Measurements from ENCODE around the gene ASB8. TPM values are rescaled to one million over a fixed set of nuclear protein-coding genes. Genes with fewer than 3 reads are reported as not detected.

ASB8 gene, protein sequence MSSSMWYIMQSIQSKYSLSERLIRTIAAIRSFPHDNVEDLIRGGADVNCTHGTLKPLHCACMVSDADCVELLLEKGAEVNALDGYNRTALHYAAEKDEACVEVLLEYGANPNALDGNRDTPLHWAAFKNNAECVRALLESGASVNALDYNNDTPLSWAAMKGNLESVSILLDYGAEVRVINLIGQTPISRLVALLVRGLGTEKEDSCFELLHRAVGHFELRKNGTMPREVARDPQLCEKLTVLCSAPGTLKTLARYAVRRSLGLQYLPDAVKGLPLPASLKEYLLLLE
- total RNA-seq = 37.1 TPM

DNA sequence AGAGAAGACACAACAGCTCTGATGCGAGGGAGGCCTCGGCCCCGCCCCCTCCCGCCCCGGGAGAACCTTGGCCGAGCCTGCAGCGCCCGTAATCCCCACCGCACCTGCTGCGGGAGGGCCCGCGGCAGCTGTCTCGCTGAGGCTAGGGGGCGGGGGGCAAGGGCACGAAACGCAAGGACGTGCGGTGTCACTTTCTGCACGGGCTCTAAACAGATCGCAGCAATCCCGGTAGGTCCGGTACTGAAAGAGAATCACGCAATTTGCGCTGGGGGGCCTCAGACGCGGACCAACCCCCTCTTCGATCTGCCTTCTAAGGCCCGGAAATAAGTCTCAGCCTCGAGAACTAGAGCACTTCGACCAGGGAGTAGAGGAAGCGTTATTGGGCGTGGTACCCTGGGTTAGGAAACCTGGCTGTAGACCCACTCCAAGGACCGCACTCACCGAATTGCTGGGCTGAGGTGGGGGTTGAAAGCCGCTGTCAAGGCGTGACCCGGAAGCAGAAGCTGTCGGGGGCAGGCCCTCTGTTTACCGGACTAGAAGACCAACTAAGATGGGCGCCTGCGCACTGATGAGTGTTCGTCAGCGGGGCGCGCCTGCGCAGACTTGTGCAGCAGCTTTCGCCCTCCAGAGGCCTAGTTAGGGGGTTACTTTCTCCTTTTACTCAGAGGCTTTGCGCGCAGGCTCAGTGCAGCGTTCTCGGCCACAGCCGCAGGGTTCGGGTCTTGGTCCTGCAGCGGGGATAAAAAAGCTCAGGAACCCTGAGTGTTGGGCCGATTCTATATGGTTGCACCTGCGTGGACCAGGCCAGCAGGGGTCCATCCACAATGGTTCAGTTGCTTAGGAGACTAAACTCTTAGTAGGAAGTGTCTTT, at the start of gene ASB8:
Gene ASB8 (minus strand): TSS at position 498 of the 871 bp plus-strand sequence. CDS start 4,019 bp downstream, outside the sequence.
- DNase-seq (ENCODE audit: low spot score in 2 of 2) = peak; percentile 85 to 89
- no peak for FAIRE-seq

DNA sequence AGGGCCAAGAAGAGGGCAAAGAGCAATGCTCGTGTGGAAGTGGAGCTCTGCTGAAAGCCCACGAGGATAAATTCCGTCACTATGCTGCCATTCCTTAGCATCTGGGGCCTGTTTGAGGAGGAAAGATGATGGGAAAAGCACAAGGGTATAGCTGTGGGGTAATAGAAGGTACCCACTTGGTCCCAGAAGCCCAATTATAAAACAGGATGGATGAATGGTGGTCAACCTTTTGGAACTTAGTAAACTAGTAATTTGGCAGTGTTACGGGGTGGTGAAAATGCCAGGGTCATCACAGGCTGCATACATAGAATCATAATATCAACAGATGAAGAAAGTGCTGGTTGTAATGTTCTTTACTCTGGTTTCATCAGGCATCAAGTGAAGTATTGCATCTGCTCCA, 45.9 kb upstream of the ASB8 start, which contains the start of gene OR10AD1:
Gene OR10AD1 (minus strand): TSS at position 101 of the 400 bp plus-strand sequence. CDS start 0 bp downstream, at position 101.
- no peak for DNase-seq (ENCODE audit: low spot score in 2 of 2)
- FAIRE-seq = no peak

GRCh38 chr12:48202766-48203165, 45.5 kb upstream of the ASB8 start:
- DNase-seq (ENCODE audit: low spot score in 2 of 2) (no peak), FAIRE-seq (no peak)

DNA sequence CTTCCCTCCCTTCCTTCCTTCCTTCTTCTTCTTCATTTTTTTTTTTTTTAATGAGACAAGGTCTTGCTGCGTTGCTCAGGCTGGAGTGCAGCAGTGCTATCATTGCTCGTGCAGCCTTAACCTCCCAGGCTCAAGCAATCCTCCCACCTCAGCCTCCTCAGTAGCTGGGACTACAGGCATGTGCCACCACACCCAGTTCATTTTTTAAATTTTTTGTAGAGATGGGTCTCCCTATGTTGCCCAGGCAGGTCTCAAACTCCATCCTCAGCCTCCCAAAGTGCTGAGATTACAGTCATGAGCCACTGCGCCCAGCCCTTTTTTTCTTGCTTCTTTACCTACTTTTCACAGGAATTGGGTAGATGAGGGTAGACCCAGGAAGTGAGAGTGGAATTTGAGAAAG, 44.2 kb upstream of the ASB8 start:
- FAIRE-seq (no peak), DNase-seq (ENCODE audit: low spot score in 2 of 2) (no peak)

DNA sequence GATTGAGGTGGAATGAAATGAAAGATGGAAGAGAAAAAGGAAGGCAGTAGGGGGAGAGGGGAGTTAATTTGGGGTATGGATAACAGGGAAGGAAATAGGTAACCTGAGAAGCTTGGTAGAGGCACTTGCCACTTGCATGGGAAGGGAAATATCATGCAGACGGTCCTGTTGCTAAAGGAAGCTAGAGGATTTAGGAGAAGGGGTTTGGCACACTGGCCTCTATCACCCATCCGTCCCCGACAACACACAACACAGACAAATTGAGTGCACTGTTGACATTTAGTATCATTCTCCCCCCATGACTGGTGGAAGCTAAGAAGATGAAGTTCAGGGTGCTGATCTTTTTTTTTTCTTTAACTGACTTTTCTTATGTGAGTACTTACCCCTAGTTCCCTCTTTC, 43.8 kb upstream of the ASB8 start:
- DNase-seq (ENCODE audit: low spot score in 2 of 2) (no peak), FAIRE-seq (no peak)

- FAIRE-seq = no peak
Measured at GRCh38 chr12:48199774-48200221, 42.5 kb upstream of the ASB8 start.

DNA sequence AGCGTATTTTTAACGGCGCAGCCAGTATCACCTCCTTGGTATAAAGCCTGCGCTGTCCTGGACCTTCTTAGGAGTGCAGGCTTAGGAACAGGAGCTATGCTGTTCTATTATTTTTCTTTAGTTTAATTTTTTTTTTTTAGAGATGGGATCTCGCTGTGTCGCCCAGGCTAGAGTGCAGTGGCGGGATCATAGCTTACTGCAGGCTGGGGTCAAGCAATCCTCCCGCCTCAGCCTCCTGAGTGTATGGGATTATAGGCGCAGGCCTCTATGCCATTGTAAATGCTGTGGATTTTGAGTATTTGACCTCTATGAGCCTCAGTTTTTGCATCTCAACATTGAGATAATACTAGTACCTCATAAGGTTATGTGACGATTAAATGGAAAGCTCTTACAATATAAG, 41.7 kb upstream of the ASB8 start:
- FAIRE-seq (no peak), DNase-seq (ENCODE audit: low spot score in 2 of 2) (no peak)

More at GRCh38 chr12:48199774-48200221, 42.5 kb upstream of the ASB8 start:
- DNase-seq (ENCODE audit: low spot score in 2 of 2) = no peak

- no peak for FAIRE-seq
Measured at GRCh38 chr12:48198672-48198971, 41.3 kb upstream of the ASB8 start.

GRCh38 chr12:48197971-48198671, 40.8 kb upstream of the ASB8 start:
- no peak for FAIRE-seq
- peak; percentile 51 to 85 for DNase-seq (ENCODE audit: low spot score in 2 of 2)

More at GRCh38 chr12:48198672-48198971, 41.3 kb upstream of the ASB8 start:
- DNase-seq (ENCODE audit: low spot score in 2 of 2) = no peak

DNA sequence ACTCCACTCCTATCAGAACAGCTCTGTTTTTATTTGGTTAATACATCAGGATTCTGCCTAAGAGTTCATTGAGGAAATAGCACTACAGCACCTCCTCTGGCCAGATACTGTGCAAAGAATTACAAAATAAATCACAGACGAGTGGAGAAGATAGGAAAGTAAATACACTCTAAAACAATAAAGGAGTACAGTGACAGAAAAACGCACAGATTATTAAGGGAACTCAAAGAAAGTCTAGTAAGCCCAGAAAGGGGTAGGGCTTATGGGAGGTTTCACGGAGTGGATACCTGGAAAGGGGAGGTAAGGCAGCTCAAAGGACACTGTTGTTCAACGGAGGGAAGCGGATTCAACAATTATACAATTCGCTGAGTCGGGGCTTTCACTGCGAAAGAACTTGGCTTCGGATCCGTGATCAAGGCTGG, 40.2 kb upstream of the ASB8 start:
- peak in 1 of 2 donors; percentile 57 for DNase-seq (ENCODE audit: low spot score in 2 of 2)
- FAIRE-seq = no peak

DNA sequence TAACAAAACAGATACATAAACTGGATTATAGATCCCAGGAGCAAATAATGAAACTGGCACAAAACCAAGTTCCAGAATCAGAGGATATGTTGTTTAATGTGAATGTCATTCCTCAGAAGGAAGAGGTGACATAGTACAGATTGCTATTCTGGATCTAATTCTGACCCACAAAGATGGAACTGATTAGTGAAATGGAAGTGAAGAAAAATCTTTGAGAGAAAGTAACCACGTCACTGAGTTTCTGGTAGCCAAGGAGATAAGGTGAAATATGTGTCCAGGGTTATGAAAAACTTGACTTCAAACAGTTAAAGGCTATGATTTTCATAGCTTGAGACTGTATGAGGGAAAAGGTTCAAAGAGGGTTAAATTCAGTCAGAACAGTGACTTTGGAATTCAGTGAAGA, 37.5 kb upstream of the ASB8 start:
- FAIRE-seq (no peak), DNase-seq (ENCODE audit: low spot score in 2 of 2) (no peak)

- no peak for FAIRE-seq
- no peak for DNase-seq (ENCODE audit: low spot score in 2 of 2)
Measured at GRCh38 chr12:48193623-48194022, 36.3 kb upstream of the ASB8 start.

DNA sequence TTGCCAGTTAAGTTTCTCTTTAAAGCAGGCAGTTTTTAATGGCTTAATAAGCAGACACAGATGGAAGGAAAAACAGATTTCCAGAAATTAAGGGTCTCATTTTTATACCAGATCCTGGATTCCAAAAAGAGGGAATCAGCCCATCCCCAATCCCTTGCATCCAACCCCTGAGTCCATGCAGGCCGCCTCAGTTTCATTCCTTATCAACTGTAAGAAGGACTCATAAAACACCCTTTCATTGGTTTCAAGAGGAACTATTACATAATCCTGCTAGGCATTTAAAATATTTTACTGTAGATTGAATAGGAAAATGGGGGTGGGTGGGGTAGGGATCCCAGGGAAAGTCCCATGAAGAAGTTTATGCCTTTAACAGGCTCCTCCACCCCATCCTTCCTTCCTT, 35.5 kb upstream of the ASB8 start:
- DNase-seq (ENCODE audit: low spot score in 2 of 2) (no peak), FAIRE-seq (no peak)

GRCh38 chr12:48191096-48191495, 33.8 kb upstream of the ASB8 start:
- FAIRE-seq (no peak), DNase-seq (ENCODE audit: low spot score in 2 of 2) (no peak)

- no peak for FAIRE-seq
- peak; percentile 43 to 52 for DNase-seq (ENCODE audit: low spot score in 2 of 2)
Measured at GRCh38 chr12:48189331-48190125, 32.2 kb upstream of the ASB8 start.

DNA sequence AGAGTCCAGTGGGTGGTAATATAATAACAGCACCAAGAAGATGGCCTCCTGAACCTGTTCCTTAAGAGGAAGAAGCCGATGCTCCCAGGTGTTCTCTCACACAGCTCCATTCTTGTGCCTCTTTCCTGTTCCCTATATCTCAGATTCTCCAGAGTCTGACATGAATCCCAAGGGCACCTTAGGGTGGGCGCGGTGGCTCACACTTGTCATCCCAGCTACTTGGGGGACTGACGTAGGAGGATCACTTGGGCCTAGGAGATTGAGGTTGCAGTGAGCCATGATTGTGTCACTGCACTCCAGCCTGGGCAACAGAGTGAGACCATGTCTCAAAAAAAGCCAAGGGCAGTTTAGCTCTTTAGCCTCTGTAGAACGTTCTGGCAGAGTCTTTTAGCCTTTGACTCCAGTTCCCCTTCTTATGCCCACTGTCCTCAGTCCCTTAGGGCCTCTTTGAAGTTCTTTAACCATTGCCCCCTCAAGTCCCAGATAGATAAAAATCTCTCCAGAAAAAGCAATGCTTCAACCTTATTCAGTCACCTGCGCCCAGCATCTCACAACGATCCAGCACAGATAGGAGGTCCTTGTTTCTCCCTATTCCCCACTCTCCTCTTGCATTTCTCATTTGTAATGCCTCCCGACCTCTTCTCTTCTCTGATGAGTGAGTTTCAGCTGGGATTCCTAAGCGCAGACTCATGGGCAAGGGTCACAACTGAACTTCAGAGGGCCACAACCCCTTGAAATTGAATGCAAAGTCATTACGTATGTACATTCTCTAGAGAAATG, 30.8 kb upstream of the ASB8 start:
- FAIRE-seq (no peak), DNase-seq (ENCODE audit: low spot score in 2 of 2) (no peak)

DNA sequence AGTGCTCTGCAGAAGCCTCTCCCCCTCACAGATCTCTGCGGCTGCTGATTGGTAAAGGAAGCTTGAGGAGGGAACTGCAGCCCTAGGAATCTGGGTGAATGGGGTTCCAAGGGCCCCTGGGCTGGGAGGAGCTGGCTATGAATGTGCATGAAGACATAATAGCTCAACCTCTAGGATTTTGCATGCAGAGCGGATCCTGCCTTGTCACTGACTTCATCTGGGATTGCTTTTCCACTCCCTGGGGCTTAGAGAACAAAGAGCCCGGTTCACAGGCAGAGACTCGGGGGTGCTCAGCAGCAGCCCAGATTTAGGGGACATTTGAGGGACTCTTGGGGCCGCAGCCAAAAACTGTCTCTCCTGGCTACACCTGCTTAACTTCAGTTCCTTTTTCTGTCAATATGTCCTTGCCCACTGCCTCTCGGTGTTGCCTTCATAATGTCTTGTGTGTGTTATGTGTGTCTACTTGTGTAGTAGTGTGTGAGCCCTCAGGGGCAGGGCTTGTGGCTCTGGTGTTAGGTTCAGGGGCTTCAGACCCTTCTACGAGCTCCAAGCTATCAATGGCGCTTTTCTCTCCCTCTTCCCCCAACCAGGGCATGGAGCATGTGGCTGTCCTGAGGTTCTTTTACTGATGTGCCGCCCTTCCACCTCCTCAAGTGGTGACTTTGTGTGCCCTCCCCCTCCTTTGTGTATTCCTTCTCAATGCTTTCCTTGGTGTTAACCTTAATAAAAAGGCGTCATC, 28.0 kb upstream of the ASB8 start:
- FAIRE-seq = no peak
- DNase-seq (ENCODE audit: low spot score in 2 of 2) = peak in 1 of 2 donors; percentile 19

- peak in 1 of 2 donors; percentile 17 for DNase-seq (ENCODE audit: low spot score in 2 of 2)
- FAIRE-seq = no peak
Measured at GRCh38 chr12:48184549-48184922, 27.2 kb upstream of the ASB8 start.

All from frontal cortex (tissue), 4 donors.